T-helper 1 cell treated with Interleukin-12 subunit alpha and Interleukin-12 subunit beta and Interleukin-4 antibody, amounts not matched to agents 30 μg/mL and 1 μg/mL, for 36 hours (primary cell): ENCODE data around the gene PTPRE.

Experiments
- H3K27ac Mint-ChIP-seq: one replicate; pipeline ENCODE4 v1.8.0; 2021; ENCODE audit warnings: mild to moderate bottlenecking, mixed read lengths
- H3K27me3 Mint-ChIP-seq: one replicate; pipeline ENCODE4 v1.8.0; 2021; ENCODE audit warnings: low read depth, mixed read lengths
- H3K36me3 Mint-ChIP-seq: one replicate; pipeline ENCODE4 v1.8.0; 2021; ENCODE audit warnings: low read depth, mixed read lengths
- H3K4me1 Mint-ChIP-seq: one replicate; pipeline ENCODE4 v1.8.0; 2021; ENCODE audit warnings: low read depth, mixed read lengths
- H3K4me3 Mint-ChIP-seq: one replicate; pipeline ENCODE4 v1.8.0; 2021; ENCODE audit warnings: mild to moderate bottlenecking, moderate library complexity, mixed read lengths
- H3K9me3 Mint-ChIP-seq: one replicate; pipeline ENCODE4 v1.8.0; 2021; ENCODE audit warnings: mixed read lengths

The PTPRE gene

DNA sequence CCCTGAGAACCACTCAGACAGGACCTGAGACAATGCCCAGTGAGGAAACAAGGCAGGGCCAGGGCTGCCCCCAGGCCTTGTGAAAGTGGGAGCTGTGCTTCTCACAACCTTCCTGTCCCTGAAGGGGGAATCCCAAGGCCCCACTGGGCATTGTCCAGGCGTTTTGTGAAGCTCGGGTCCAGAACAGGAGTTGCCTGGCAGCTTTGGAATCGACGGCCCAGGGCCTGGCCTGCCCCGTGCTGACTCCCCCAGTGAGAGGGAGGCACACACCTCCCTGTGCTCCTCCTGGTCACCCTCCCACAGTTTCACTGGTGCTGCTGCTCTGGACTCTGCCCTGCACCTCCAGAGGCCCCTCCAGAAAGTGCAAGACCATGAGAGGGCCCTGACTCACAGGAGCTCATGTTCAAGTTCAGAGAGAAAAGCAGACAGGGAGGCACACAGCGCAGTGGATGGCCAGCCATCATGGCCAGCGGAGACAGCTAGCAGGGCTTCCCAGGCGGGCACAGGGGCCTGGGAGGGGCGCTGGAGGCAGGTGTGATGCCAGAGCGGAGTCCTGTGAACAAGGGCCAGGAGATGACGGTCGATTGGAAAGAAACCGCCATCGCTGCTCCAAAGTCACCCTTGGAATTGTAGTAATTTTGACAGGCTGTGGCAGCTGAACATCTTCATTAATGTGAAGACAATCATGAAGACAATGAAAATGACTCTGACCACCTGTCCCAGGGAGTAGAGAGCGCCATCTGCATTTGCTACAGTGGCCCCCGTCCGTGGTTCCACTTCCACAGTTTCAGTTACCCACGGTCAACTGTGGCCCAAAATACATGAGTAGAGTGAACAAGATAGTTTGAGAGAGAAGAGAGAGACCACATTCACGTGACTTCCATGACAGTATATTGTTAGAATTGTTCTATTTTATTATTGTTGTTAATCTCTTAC, 115.6 kb downstream of the PTPRE start:
- Mint-ChIP-seq H3K4me1 (peaks cover 8% of the 10 kb centered on the region), H3K27ac (no peak overlapping the region), H3K4me3 (no peak overlapping the region)

DNA sequence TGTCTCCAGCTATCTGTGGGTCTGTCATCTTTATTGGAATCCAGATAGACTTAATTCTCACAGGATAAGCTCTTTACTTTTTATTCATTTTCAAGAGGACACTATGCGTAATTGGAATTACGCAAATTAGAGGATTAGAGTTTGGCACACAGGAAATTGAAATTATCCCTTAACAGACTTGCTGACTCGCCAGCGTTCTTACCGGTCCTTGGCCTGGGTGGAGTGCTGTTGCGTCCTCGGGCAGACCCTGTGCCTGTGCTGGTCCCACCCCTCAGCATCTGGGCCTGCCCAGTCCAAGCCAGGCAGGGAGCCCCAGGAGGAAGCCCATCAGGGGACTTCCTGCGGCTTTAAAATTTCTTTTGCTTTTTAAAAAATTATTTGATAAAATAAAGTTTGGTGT, 117.5 kb downstream of the PTPRE start:
- no peaks in the 10 kb centered on the region for H3K27me3 Mint-ChIP-seq
- no peak overlapping the region for H3K27ac Mint-ChIP-seq
- no peaks in the 10 kb centered on the region for H3K9me3 Mint-ChIP-seq
- no peaks in the 10 kb centered on the region for H3K36me3 Mint-ChIP-seq
- H3K4me3 Mint-ChIP-seq: no peak overlapping the region
- H3K4me1 Mint-ChIP-seq: no peaks in the 10 kb centered on the region

More for the DNA sequence above, 115.6 kb downstream of the PTPRE start:
- no peaks in the 10 kb centered on the region for H3K9me3 Mint-ChIP-seq
- no peaks in the 10 kb centered on the region for H3K27me3 Mint-ChIP-seq
- no peaks in the 10 kb centered on the region for H3K36me3 Mint-ChIP-seq

DNA sequence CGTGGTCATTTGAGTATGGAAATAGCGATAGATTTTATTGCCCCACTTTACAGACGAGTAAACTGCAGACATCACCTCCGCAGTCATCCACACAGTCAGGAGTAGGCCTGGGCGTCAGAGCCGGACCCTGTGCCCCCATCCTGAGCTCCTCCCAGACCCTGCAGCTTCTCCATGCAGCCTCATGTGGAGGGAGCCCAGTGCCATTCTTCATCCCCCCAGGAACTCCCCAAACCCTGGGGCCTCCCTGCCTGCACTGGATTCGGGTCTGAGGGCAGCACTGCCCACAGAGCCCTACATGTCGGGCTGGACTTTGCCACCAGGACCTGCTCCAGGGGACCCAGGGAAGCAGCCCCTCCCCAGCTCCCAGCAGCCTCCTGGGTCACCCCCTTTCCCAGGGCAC, 118.5 kb downstream of the PTPRE start:
- no peaks in the 10 kb centered on the region for H3K4me1 Mint-ChIP-seq
- no peak overlapping the region for H3K27ac Mint-ChIP-seq
- no peaks in the 10 kb centered on the region for H3K36me3 Mint-ChIP-seq
- H3K9me3 Mint-ChIP-seq: no peaks in the 10 kb centered on the region
- no peaks in the 10 kb centered on the region for H3K27me3 Mint-ChIP-seq
- H3K4me3 Mint-ChIP-seq: no peak overlapping the region

DNA sequence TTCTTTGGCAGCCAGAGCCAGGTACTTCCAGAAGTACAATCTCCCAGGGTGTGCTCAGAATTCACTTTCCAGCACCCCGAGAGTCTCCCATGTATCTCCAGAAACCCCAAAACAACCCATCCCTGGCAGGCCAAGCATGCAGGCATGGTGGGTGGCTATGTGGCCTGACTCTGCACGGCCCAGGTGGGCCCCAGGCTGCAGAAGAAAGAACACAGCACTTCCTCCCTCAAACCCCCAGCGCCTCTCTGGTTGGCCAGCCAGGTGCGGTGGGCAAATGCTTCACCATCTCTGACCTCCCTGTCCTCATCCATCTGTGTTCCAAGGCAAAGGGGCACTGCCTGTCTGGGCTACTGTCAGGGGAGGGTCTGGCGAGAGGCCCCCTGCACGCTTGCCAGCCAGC, 119.0 kb downstream of the PTPRE start:
- H3K27ac Mint-ChIP-seq: no peak overlapping the region

DNA sequence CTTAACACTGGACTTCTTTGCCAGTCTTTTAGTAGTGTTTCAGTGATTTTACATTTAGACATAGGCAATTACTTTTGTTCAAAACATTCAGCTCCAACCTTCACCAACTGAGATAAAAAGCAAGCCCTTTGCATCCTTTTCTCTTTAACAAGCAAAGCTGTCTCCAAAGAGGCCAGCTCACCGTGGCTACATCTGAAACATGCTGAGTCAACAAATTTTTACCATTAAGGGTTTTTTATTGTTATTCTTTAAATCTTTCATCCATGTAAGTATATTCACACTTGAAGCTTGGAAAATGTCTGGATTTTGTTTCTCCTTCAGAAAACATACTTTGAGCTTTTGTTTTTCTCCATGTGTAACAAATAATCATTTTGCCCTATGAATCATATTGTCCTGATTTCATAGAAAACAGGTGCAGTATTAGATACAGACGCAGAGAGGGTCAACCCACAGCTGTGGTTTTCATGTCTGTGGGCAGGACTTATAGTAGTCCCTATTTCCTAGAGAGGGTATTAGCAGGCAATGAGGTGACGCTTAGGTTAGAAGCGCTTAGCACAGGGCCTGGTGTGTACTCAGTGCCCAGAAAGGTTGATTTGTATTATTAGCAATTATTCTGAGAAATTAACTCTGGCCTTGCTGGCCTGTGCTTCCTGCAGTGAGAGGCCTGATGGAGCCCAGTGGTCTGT, 119.9 kb downstream of the PTPRE start:
- Mint-ChIP-seq H3K9me3 (no peaks in the 10 kb centered on the region), H3K4me1 (no peaks in the 10 kb centered on the region), H3K36me3 (no peaks in the 10 kb centered on the region), H3K27ac (no peak overlapping the region), H3K27me3 (no peaks in the 10 kb centered on the region), H3K4me3 (no peak overlapping the region)

More for the DNA sequence above, 119.0 kb downstream of the PTPRE start:
- no peaks in the 10 kb centered on the region for H3K36me3 Mint-ChIP-seq
- H3K27me3 Mint-ChIP-seq: no peaks in the 10 kb centered on the region
- no peaks in the 10 kb centered on the region for H3K4me1 Mint-ChIP-seq
- H3K9me3 Mint-ChIP-seq: no peaks in the 10 kb centered on the region
- no peak overlapping the region for H3K4me3 Mint-ChIP-seq

DNA sequence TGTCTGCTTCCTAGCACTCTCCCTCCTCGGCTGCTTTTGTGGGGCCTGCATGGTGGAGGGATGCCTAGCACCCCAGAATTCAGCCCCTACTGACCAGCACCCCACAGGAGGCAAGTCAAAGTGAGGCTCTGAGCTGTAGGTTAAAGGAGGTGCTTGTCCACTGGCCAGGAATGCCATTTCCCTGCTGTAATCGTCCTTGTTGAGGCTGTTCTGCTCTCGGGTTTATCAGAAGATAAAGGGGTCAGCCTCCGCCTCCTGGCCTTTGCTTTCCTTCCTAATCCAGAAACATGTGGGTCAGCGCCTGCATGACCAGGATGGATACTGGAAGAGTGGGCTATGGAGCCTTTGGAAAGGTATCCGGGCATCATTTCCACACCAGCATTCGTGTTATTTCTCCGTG, 120.4 kb downstream of the PTPRE start:
- Mint-ChIP-seq H3K4me3 (no peak overlapping the region), H3K36me3 (no peaks in the 10 kb centered on the region), H3K27me3 (no peaks in the 10 kb centered on the region), H3K9me3 (no peaks in the 10 kb centered on the region), H3K4me1 (no peaks in the 10 kb centered on the region), H3K27ac (no peak overlapping the region)

DNA sequence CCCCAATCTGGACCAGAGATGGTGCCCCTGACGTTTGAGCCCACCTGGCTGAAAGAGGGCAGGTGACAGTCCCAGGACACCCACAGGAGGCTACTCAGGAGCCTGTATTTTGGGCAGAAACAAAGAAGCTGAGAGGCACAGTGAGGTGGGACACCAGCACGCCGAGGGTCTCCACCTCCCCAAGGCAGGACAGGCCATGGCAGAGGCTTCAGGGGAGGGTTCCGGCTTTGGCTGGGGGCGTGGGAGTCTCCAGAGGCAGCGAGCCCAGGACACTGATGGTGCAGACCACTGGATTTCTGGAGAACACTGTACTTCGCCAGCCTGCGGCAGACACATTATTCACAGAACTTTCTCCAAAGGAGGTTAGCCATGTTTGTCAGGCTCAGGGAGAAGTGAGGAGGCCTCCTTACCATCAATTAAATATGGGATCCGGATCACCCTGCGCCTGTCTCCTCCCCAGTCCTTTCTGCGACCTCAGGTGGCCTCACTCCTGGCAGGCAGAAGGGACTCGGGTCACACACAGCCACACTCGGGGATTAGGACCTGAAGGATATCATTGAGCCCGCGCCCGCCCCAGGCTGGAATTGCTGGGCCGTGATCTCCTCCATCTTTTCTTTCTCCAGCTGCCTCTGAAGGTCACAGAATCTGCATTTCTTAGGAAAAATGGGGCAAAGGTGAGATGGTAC, 121.1 kb downstream of the PTPRE start:
- no peak overlapping the region for H3K4me3 Mint-ChIP-seq
- H3K27ac Mint-ChIP-seq: no peak overlapping the region
- no peaks in the 10 kb centered on the region for H3K36me3 Mint-ChIP-seq
- no peaks in the 10 kb centered on the region for H3K4me1 Mint-ChIP-seq
- no peaks in the 10 kb centered on the region for H3K9me3 Mint-ChIP-seq
- no peaks in the 10 kb centered on the region for H3K27me3 Mint-ChIP-seq

DNA sequence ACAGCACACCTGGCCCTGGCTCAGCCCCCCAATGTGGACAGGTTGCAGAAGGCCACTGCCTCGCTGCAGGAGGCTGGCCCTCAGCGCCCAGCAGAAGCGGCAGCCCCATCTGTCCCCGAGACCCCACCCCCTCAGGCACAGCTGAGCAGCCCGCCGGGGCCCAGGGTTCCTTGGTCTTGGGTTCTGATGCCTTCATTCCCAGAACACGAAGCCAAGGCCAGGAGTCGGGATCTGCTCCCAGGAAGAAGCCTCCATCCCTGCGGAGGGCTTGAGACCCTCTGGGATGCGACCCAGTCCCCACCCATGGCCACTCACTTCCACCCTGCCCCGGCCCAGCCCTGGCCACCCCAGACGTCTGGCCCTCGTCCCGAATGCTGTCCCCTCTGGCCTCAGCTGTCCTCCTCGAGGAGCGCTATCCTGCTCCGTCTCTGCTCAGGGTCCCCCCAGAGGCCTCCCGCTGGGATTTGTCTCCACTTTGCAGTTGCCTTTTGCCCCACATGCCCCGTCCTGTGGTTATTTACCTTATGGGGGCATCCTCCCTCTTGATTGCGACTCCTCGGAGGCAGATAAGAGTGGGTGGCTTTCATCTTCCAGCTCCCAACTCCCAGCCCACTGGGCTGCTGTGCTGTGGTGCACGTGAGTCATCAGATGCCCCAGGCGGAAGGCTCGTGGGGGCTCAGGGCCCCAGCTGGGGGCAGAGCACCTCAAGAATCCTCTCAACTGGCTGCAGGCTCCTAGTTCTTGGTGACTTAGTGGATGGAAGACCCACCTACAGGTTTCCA, 121.8 kb downstream of the PTPRE start:
- H3K4me3 Mint-ChIP-seq: no peak overlapping the region
- H3K4me1 Mint-ChIP-seq: no peaks in the 10 kb centered on the region
- H3K27me3 Mint-ChIP-seq: no peaks in the 10 kb centered on the region
- H3K36me3 Mint-ChIP-seq: no peaks in the 10 kb centered on the region
- H3K27ac Mint-ChIP-seq: no peak overlapping the region
- no peaks in the 10 kb centered on the region for H3K9me3 Mint-ChIP-seq

DNA sequence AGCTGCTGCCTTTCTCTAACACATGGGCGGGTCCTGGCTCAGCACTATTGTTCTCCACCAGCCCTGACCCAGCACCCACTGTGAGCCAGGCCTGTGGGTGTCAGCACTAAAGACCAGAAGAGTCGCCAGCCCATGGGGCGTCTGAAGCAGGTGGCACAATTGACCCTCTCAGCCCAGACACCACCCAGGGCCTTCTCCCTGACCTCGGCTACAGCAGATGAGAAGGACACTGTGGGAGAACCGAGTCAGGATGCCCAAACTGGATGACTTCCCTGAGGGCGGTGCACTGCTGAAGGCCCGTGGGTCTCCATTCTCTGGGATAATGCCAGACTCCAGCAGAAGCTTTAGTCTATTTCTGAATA, 122.4 kb downstream of the PTPRE start:
- H3K27me3 Mint-ChIP-seq: no peaks in the 10 kb centered on the region
- no peaks in the 10 kb centered on the region for H3K9me3 Mint-ChIP-seq
- no peaks in the 10 kb centered on the region for H3K36me3 Mint-ChIP-seq
- H3K27ac Mint-ChIP-seq: no peak overlapping the region
- H3K4me3 Mint-ChIP-seq: no peak overlapping the region
- H3K4me1 Mint-ChIP-seq: no peaks in the 10 kb centered on the region

DNA sequence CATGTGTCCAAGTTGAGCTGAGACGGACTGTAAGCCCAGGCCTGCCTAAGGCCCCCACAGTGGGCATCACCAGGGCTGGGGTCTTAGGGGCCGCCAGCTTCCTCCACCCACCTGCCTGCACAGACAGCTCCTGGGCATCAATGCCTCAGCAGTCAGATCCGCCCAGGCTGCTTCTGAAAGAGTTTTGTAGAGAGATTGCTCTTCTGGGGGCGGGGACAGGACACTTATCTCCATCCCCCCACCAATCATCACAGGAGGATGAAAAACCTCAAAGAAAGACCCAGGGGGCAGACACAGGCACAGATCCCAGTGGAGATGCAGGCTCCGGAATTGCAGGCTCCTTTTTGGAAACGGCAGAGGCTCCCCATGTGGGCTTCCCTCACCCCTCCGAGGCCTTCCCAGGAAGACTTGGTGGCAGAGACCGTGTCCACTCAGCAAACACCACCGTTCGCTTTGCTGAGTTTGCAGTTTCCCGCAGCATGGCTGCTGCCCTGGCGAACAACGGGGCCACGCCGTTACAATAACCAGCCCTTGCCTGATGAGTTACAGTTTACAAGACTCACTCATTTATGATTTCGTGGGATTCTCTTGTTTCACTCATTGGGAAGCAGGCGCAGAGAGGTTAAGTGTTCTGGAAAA, 122.9 kb downstream of the PTPRE start:
- Mint-ChIP-seq H3K27ac (no peak overlapping the region), H3K27me3 (no peaks in the 10 kb centered on the region), H3K9me3 (no peaks in the 10 kb centered on the region), H3K4me1 (no peaks in the 10 kb centered on the region), H3K4me3 (no peak overlapping the region), H3K36me3 (no peaks in the 10 kb centered on the region)

DNA sequence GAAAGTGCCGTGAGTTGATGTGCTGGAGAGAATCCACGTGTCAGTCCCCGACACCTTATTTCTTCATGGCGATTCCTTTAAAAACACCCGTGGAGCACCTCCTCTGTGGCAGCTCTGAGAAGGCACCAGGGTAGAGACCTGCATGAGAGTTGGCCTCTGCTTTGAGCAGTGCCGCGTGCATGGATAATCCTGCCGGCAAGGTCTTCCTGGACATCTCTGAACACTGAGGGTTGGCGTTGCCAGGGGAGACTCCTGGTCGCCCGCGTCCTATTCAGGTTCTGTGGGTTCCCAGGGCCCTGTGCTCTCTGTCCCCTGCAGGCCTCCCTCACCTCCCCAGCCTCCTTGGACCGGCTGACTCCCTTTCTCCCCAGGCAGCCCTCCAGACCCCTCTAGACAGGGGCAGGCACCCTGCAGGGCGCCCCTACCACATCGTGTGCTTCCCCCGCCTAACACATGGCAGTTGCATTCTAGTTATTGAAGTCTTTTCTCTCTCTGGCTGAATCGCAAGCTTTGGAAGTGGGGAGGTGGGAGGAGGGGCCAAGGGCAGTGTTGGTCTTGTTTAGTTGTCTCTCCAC, 123.7 kb downstream of the PTPRE start:
- peaks cover under 1% of the 10 kb centered on the region for H3K4me1 Mint-ChIP-seq
- no peak overlapping the region for H3K4me3 Mint-ChIP-seq
- H3K9me3 Mint-ChIP-seq: no peaks in the 10 kb centered on the region
- H3K27me3 Mint-ChIP-seq: peaks cover 2% of the 10 kb centered on the region
- no peak overlapping the region for H3K27ac Mint-ChIP-seq
- H3K36me3 Mint-ChIP-seq: no peaks in the 10 kb centered on the region

DNA sequence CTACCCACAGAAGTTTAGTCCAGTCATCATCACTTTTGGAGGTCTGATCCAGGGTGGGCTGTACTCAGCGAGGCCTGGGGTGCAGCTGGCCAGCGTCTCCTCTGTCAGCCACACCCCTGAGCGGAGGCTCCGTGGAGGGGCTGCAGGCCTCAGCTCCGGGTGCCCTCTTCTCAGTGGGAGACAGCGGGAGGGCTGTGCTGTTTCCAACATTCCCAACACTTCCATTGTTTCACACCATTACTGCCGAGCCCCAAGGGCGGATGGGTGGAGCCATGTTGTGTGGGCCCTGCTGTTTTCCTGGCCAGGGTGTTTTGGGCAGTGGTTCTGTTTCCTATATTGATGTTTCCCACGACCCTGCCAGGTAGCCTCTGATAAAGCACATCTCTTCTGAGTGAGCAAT, 124.3 kb downstream of the PTPRE start:
- no peaks in the 10 kb centered on the region for H3K36me3 Mint-ChIP-seq

DNA sequence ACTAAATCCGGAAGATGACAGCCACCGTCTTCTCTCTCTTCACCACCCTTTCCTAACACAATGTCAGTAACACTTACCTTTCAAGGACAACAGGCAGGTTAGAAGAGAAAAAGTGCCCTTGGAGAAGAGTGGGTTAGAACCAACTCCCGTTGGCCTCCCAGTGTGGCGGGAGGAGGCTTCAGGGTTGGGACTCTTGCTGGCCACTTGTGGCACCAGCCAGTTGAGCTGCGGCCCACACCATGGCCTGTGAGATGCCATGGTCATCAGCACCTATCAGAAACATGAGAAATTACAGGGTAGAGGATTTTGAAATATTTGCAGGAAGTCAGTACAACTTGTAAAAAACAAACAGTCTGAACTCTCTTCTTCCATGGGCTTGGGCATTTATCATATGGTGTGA, 125.6 kb downstream of the PTPRE start:
- Mint-ChIP-seq H3K27ac (no peak overlapping the region), H3K27me3 (peaks cover 3% of the 10 kb centered on the region), H3K9me3 (no peaks in the 10 kb centered on the region), H3K4me3 (no peak overlapping the region), H3K4me1 (peaks cover 7% of the 10 kb centered on the region), H3K36me3 (no peaks in the 10 kb centered on the region)

More for the DNA sequence above, 124.3 kb downstream of the PTPRE start:
- Mint-ChIP-seq H3K9me3 (no peaks in the 10 kb centered on the region), H3K27me3 (peaks cover 3% of the 10 kb centered on the region), H3K4me3 (no peak overlapping the region), H3K27ac (no peak overlapping the region), H3K4me1 (peaks cover 4% of the 10 kb centered on the region)
